Neural cell (in vitro differentiated cells): ENCODE data around the gene LMO1. TPM values are rescaled to one million over a fixed set of nuclear protein-coding genes. Genes with fewer than 3 reads are reported as not detected.

Experiments used
- H2AFZ ChIP-seq: fragments of 200-600, 300-800 bp; sonication (generic), shearing (Covaris generic); 2 replicates; pipeline ENCODE4 v1.6.0; 2014; ENCODE audit warnings: low read depth, mild to moderate bottlenecking, antibody characterized with exemption, low read length, moderate library complexity
- H3F3A ChIP-seq: fragments of 200-600 bp; shearing (Covaris generic); 2 replicates; pipeline ENCODE4 v1.6.1; 2016; ENCODE audit warnings: mild to moderate bottlenecking, moderate library complexity, mixed read lengths, antibody characterized with exemption, low read length; ENCODE audit not compliant: insufficient read depth, poor library complexity, severe bottlenecking
- H3K27ac ChIP-seq: fragments of 200-600, 300-800 bp; sonication (generic), shearing (Covaris generic); 2 replicates; pipeline ENCODE4 v1.5.1; 2014; ENCODE audit warnings: mild to moderate bottlenecking, low read length, moderate library complexity
- H3K27me3 ChIP-seq: fragments of 300-800, 200-600 bp; sonication (generic), shearing (Covaris generic); 2 replicates; pipeline ENCODE4 v1.6.0; 2014; ENCODE audit warnings: mild to moderate bottlenecking, low read depth, low read length, moderate library complexity; ENCODE audit not compliant: insufficient read depth
- H3K36me3 ChIP-seq: fragments of 300-800, 200-600 bp; sonication (generic), shearing (Covaris generic); 2 replicates; pipeline ENCODE4 v1.5.1; 2014; ENCODE audit warnings: mild to moderate bottlenecking, antibody characterized with exemption, low read length, moderate library complexity; ENCODE audit not compliant: insufficient read depth
- H3K4me2 ChIP-seq: fragments of 300-800, 200-600 bp; sonication (generic), shearing (Covaris generic); 2 replicates; pipeline ENCODE4 v1.6.0; 2014; ENCODE audit warnings: mild to moderate bottlenecking, low read length
- H3K4me3 ChIP-seq: fragments of 300-800, 200-600 bp; sonication (generic), shearing (Covaris generic); 2 replicates; pipeline ENCODE4 v1.5.1; 2014; ENCODE audit warnings: mild to moderate bottlenecking, low read length, moderate library complexity
- H3K79me2 ChIP-seq: fragments of 200-600 bp; shearing (Covaris generic); replicated peaks from 2 replicates; pipeline ENCODE4 v1.6.0; 2014; ENCODE audit warnings: mild to moderate bottlenecking, low read length, moderate library complexity; ENCODE audit not compliant: insufficient read depth
- H3K9ac ChIP-seq: fragments of 300-800, 200-600 bp; sonication (generic), shearing (Covaris generic); 2 replicates; pipeline ENCODE4 v1.6.1; 2016; ENCODE audit warnings: mild to moderate bottlenecking, low read length, mixed read lengths
- H3K9me2 ChIP-seq: fragments of 200-600 bp; shearing (Covaris generic); 2 replicates; pipeline ENCODE4 v1.6.1; 2016; ENCODE audit warnings: mild to moderate bottlenecking, low read length, mixed read lengths; ENCODE audit not compliant: insufficient read depth
- H3K9me3 ChIP-seq: fragments of 200-600, 300-800 bp; sonication (generic), shearing (Covaris generic); 2 replicates; pipeline ENCODE4 v1.6.1; 2016; ENCODE audit warnings: mild to moderate bottlenecking, mixed run types, low read length, moderate library complexity, mixed read lengths
- H4K20me1 ChIP-seq: fragments of 200-600 bp; shearing (Covaris generic); 2 replicates; pipeline ENCODE4 v1.6.1; 2016; ENCODE audit warnings: mild to moderate bottlenecking, mixed run types; ENCODE audit not compliant: insufficient read depth
- CTCF ChIP-seq: fragments of 450-650 bp; IDR thresholded peaks from 2 replicates; pipeline ENCODE4 v1.5.1; 2014; ENCODE audit warnings: antibody characterized with exemption, mild to moderate bottlenecking, moderate library complexity; ENCODE audit not compliant: poor library complexity, severe bottlenecking
- EP300 ChIP-seq: fragments of 450-650 bp; conservative IDR thresholded peaks from 2 replicates; pipeline ENCODE4 v1.6.1; 2014; ENCODE audit warnings: antibody characterized with exemption, mild to moderate bottlenecking, moderate library complexity; ENCODE audit not compliant: poor library complexity, severe bottlenecking
- EZH2 ChIP-seq: fragments of 200-600, 300-800 bp; shearing (Covaris generic), sonication (generic); IDR thresholded peaks from 2 replicates; pipeline ENCODE4 v1.6.1; 2014; ENCODE audit warnings: antibody characterized with exemption, low read length, borderline replicate concordance, mild to moderate bottlenecking; ENCODE audit not compliant: insufficient read depth, poor library complexity, severe bottlenecking
- MXI1 ChIP-seq: fragments of 450-650 bp; conservative IDR thresholded peaks from 2 replicates; pipeline ENCODE4 v1.6.1; 2014; ENCODE audit warnings: antibody characterized with exemption, mild to moderate bottlenecking; ENCODE audit not compliant: poor library complexity, severe bottlenecking
- POLR2AphosphoS5 ChIP-seq: IDR thresholded peaks from 2 replicates; pipeline ENCODE4 v1.6.1; 2012
- RAD21 ChIP-seq: fragments of 450-650 bp; conservative IDR thresholded peaks from 2 replicates; pipeline ENCODE4 v1.6.1; 2014; ENCODE audit warnings: antibody characterized with exemption, mild to moderate bottlenecking, moderate library complexity
- REST ChIP-seq: IDR thresholded peaks from 2 replicates; pipeline ENCODE4 v1.6.1; 2012; ENCODE audit warnings: borderline replicate concordance
- SMC3 ChIP-seq: fragments of 450-650 bp; conservative IDR thresholded peaks from 2 replicates; pipeline ENCODE4 v1.6.1; 2014; ENCODE audit warnings: antibody characterized with exemption, mild to moderate bottlenecking, moderate library complexity; ENCODE audit not compliant: poor library complexity
- TAF1 ChIP-seq: IDR thresholded peaks from 2 replicates; pipeline ENCODE4 v1.6.1; 2012; ENCODE audit warnings: low read depth
- polyA plus RNA-seq: library from polyadenylated mRNA; depleted of rRNA; stranded (reverse); fragments of >200 nt; gene quantifications from 2 replicates; pipeline ENCODE4 v1.2.3, GENCODE V29; 2014

LMO1 gene
- polyA plus RNA-seq, 1 donor from 2014 or later = 4.4 TPM

GRCh38 chr11:8222820-8223512, 40.7 kb downstream of the LMO1 start:
- Histone ChIP-seq H3K4me3 (no peak overlapping the region), H3K27me3 (no peaks in the 10 kb centered on the region), H3K9me2 (no peaks in the 10 kb centered on the region), H2AFZ (no peak overlapping the region), H3K9me3 (no peaks in the 10 kb centered on the region), H3K79me2 (no peaks in the 10 kb centered on the region), H3K27ac (no peak overlapping the region), H3F3A (no peaks in the 10 kb centered on the region), H3K4me2 (no peak overlapping the region), H3K9ac (no peak overlapping the region), H4K20me1 (no peaks in the 10 kb centered on the region), H3K36me3 (no peaks in the 10 kb centered on the region)
- no peak for TF ChIP-seq EZH2
- TF ChIP-seq TAF1 = no peak
- TF ChIP-seq CTCF = no peak
- no peak for TF ChIP-seq REST
- TF ChIP-seq MXI1 = no peak
- no peak for TF ChIP-seq POLR2AphosphoS5
- no peak for TF ChIP-seq RAD21
- TF ChIP-seq EP300 = no peak
- TF ChIP-seq SMC3 = no peak

GRCh38 chr11:8221917-8222495, 41.7 kb downstream of the LMO1 start:
- no peak overlapping the region for H3K27ac ChIP-seq
- H3K4me3 ChIP-seq = no peak overlapping the region
- H3K79me2 ChIP-seq = no peaks in the 10 kb centered on the region
- no peaks in the 10 kb centered on the region for H3K9me3 ChIP-seq
- H3K4me2 ChIP-seq = no peak overlapping the region
- H3K36me3 ChIP-seq = no peaks in the 10 kb centered on the region
- H3K9ac ChIP-seq = no peak overlapping the region
- H3K9me2 ChIP-seq = no peaks in the 10 kb centered on the region
- no peak overlapping the region for H2AFZ ChIP-seq
- no peak for TF ChIP-seq RAD21
- TF ChIP-seq CTCF = no peak
- no peaks in the 10 kb centered on the region for H4K20me1 ChIP-seq
- no peaks in the 10 kb centered on the region for H3F3A ChIP-seq
- no peaks in the 10 kb centered on the region for H3K27me3 ChIP-seq
